GM19372 (cell line): ENCODE results near the gene TSEN2.

Experiments
- ATAC-seq: cut with Tn5 transposase; IDR thresholded peaks from one replicate; pipeline ENCODE4 v1.9.1; 2021; ENCODE audit warnings: mild to moderate bottlenecking, low read depth, moderate library complexity; ENCODE audit not compliant: unreplicated experiment

TSEN2 gene

GRCh38 chr3:12544652-12545472, 60.6 kb downstream of the TSEN2 start:
- no peak for ATAC-seq

GRCh38 chr3:12545473-12545791, 61.2 kb downstream of the TSEN2 start, which contains the start of gene MKRN2OS:
Gene MKRN2OS, minus strand, starts transcription at chr3:12545499. Its CDS starts 35 bp downstream, at chr3:12545464.
- no peak for ATAC-seq

DNA sequence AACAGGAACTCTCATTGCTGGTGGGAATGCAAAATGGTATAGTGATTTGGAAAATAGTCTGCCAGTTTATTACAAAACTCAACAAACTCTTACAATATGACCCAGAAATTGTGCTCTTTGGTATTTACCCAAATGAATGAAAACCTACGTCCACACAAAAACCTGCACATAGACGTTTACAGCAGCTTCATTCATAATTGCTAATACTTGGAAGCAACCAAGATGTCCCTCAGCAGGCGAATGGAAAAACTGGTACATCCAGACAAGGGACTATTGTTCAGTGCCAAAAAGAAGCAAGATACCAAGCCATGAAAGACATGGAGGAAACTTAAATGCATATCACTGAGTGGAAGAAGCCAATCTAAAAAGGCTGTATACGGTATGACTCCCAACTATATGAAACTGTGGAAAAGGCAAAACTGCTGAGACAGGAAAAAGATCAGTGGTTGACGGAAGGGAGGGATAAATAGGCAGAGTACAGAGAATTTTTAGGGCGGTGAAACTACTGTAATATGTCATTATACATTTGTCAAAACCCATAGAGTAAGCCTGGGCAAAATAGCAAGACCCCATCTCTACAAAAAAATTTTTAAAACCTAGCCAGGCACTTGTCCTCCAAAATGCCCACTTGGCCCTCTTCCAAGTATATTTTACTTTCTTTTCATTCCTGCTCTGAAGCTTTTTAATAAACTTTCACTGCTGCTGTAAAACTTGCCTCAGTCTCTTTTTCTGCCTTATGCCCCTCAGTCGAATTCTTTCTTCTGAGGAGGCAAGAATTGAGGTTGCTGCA, 65.9 kb downstream of the TSEN2 start:
- no peak for ATAC-seq

GRCh38 chr3:12553921-12554391, 69.7 kb downstream of the TSEN2 start:
- no peak for ATAC-seq

DNA sequence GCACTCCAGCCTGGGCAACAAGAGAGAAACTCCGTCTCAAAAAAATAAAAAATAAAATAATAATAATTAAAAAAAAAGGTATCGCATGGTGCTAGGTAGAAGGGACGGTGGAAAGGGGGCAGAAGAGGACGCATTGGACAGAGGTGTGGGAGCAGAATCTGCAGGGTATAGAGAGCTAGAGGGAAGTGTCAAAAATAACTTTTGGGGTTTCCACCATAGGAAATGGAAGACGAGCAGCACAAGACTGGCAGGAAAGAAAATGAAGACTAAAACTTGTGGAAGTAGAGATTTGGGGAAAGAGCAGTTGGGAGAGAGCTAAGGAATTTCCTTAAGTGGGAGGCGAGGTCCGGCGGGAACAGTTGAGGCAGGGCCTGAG, 72.0 kb downstream of the TSEN2 start:
- ATAC-seq: no peak

GRCh38 chr3:12556690-12557472, 72.6 kb downstream of the TSEN2 start, which contains the start of gene MKRN2:
Gene MKRN2, plus strand, starts transcription at chr3:12557087. Its CDS starts 64 bp downstream, at chr3:12557151.
- peak; percentile 75 for ATAC-seq

GRCh38 chr3:12557473-12558100, 73.3 kb downstream of the TSEN2 start:
- no peak for ATAC-seq

GRCh38 chr3:12558706-12559105, 74.4 kb downstream of the TSEN2 start:
- ATAC-seq: no peak

- no peak for ATAC-seq
Observed at GRCh38 chr3:12559520-12559919, 75.2 kb downstream of the TSEN2 start.

DNA sequence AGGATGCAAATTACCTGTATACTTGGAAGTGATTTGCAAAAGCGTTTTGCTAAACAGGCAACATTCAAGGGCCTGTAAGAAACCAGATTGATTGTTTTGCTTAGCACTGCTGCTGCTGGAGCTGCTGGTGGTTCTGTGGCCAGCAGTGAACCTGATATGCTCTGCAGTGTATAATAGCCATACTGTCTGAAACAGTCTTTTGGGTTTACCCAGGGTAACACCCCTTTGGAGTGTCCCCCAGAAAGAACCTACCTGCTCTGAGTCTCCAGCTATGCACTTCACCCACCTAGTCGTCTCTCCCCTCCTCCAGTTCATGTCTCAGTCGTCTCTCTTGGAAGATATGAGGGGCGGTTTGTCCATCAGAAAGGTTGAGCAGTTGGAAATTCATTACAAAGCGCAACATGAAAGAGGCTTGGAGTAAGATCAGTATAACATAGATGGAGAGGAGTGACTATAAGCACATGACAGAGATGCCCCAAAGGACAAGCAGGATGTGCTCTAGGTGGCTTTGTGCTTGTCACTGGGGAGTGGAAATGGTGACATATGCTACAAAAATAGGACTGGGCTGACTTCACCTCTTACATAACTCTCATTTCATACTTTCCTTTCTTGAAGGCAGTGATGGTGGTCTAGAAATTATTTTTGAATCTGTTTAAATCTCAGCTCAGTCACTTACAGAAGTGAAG, 76.4 kb downstream of the TSEN2 start:
- ATAC-seq: no peak

DNA sequence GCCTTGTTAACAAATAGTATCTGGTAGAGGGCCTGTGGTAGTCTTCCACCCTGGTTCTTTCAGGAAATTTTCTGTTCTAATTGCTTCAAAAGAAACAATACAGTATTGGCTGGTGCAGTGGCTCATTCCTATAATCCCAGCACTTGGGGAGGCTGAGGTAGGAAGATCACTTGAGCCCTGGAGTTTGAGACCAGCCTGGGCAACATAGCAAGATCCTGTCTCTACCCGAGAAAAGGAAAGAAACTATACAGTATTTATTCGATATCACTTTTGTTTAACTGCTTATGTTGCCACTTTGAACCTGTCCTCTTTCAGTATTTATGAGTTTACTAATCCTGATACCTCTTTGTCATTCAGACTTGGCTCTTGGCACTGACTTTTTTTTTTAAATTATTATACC, 77.1 kb downstream of the TSEN2 start:
- no peak for ATAC-seq

DNA sequence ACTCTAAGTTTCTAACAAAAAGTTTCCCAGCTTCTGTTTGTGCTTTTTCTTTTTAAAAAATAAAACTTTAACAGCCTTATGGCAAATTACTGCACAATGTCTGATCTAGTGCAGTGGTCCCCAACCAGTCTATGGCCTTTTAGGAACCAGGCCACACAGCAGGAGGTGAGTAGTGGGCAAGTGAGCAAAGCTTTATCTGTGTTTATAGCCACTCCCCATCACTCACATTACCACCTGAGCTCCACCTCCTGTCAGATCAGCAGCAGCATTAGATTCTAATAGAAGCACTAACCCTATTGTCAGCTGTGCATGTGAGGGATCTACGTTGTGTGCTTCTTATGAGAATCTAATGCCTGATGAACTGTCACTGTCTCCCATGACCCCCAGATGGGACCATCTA, 78.2 kb downstream of the TSEN2 start:
- no peak for ATAC-seq

GRCh38 chr3:12566976-12567375, 82.7 kb downstream of the TSEN2 start:
- no peak for ATAC-seq

DNA sequence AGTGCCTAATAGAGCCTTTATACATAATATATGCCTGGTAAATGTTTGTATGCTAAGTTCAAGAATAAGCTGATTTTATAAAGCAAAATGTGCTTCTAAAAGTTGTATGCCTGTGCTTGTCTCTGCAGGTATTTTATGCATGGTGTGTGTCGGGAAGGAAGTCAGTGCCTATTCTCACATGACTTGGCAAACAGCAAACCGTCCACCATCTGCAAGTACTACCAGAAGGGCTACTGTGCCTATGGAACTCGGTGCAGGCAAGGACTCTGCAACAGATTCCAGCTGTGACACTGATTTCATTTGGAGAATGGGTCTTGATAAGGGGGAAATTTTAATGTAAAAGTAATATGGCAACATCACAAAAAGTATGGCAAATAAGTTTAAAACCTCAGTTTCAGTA, 84.5 kb downstream of the TSEN2 start:
- no peak for ATAC-seq

GRCh38 chr3:12569836-12570235, 85.6 kb downstream of the TSEN2 start:
- ATAC-seq: no peak

GRCh38 chr3:12571986-12572385, 87.7 kb downstream of the TSEN2 start:
- ATAC-seq: no peak

DNA sequence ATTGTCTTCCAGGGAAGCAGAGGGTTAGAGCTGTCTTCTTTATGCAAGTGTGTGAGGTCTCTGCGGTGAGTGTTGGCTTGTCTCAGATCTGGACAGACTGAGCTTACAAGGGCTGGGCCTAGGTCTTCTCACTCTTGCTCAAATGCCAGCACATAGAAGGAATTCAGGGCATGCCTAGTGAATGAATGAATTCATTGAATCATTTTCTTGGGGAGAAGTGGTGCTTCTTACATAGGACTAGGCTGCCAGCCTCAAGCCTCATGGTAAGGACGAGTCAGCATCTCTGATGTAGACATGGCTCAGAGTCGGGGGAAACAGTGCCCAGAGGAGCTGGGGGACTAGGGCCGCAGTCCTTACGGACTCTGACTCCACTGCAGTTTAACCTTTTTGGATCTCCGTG, 89.9 kb downstream of the TSEN2 start:
- no peak for ATAC-seq

- ATAC-seq: no peak
Observed at GRCh38 chr3:12574661-12575060, 90.4 kb downstream of the TSEN2 start.

GRCh38 chr3:12577379-12577778, 93.1 kb downstream of the TSEN2 start:
- ATAC-seq: no peak

DNA sequence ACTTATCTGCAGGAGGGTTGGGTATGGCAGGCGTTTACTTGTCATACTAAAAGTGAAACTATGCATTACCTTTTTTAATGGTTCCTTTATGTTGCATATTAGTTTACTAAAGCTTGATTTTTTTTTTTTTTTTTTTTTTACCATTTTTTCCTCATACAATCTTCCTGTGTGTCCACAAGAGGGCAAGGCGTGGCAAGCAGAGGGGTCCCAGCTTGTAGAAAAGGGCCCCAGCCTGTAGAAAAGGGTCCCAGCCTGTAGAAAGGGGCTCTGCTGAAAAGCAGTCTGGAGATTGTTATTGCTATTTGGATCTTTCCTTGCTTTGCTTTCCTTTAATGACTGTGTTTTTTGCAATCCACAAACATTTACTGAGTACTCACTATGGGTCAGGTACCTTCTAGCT, 94.5 kb downstream of the TSEN2 start:
- ATAC-seq: no peak
